MM.1S (cell line): ENCODE results near the gene CCDC154.

ENCODE experiments used
- DNase-seq: peaks from one replicate; pipeline ENCODE4 v3.0.0-alpha.2; 2015
- H2AFZ ChIP-seq: fragments of 300-600 bp; sonication (generic); 2 replicates; pipeline ENCODE4 v1.6.0; 2016; ENCODE audit warnings: antibody characterized with exemption, low read length
- H3F3A ChIP-seq: fragments of 300-600 bp; sonication (generic); 2 replicates; pipeline ENCODE4 v1.6.1; 2016; ENCODE audit warnings: mild to moderate bottlenecking, antibody characterized with exemption, low read length, moderate library complexity, mixed read lengths; ENCODE audit not compliant: insufficient read depth
- H3K27ac ChIP-seq: fragments of 300-600 bp; sonication (generic); 2 replicates; pipeline ENCODE4 v1.5.1; 2016; ENCODE audit warnings: mild to moderate bottlenecking, low read length
- H3K27me3 ChIP-seq: fragments of 300-600 bp; sonication (generic); replicated peaks from 2 replicates; pipeline ENCODE4 v1.6.0; 2016; ENCODE audit warnings: low read length; ENCODE audit not compliant: insufficient read depth
- H3K36me3 ChIP-seq: fragments of 300-600 bp; sonication (generic); replicated peaks from 2 replicates; pipeline ENCODE4 v1.6.1; 2016; ENCODE audit warnings: mild to moderate bottlenecking, low read length, mixed read lengths; ENCODE audit not compliant: insufficient read depth
- H3K4me1 ChIP-seq: fragments of 300-600 bp; sonication (generic); 2 replicates; pipeline ENCODE4 v1.6.1; 2016; ENCODE audit warnings: low read length, mixed read lengths
- H3K4me2 ChIP-seq: fragments of 300-600 bp; sonication (generic); 2 replicates; pipeline ENCODE4 v1.6.0; 2016; ENCODE audit warnings: low read depth, low read length
- H3K4me3 ChIP-seq: fragments of 300-600 bp; sonication (generic); 2 replicates; pipeline ENCODE4 v1.5.1; 2016; ENCODE audit warnings: low read length, mixed read lengths
- H3K79me2 ChIP-seq: fragments of 300-600 bp; sonication (generic); 2 replicates; pipeline ENCODE4 v1.6.1; 2016; ENCODE audit warnings: mixed run types, low read length, mixed read lengths
- H3K9ac ChIP-seq: fragments of 300-600 bp; sonication (generic); 2 replicates; pipeline ENCODE4 v1.6.1; 2016; ENCODE audit warnings: low read length, mixed read lengths
- H3K9me2 ChIP-seq: fragments of 300-600 bp; sonication (generic); replicated peaks from 2 replicates; pipeline ENCODE4 v1.6.1; 2016; ENCODE audit warnings: mild to moderate bottlenecking, low read length, mixed read lengths; ENCODE audit not compliant: insufficient read depth
- H3K9me3 ChIP-seq: fragments of 300-600 bp; sonication (generic); replicated peaks from 2 replicates; pipeline ENCODE4 v1.6.1; 2016; ENCODE audit warnings: mild to moderate bottlenecking, low read length, mixed read lengths; ENCODE audit not compliant: insufficient read depth
- H4K20me1 ChIP-seq: fragments of 300-600 bp; sonication (generic); 2 replicates; pipeline ENCODE4 v1.6.1; 2016; ENCODE audit warnings: mild to moderate bottlenecking, low read length, moderate library complexity, mixed read lengths; ENCODE audit not compliant: insufficient read depth
- CTCF ChIP-seq: fragments of 300-600 bp; sonication (generic); IDR thresholded peaks from 2 replicates; pipeline ENCODE4 v1.5.1; 2016; ENCODE audit warnings: antibody characterized with exemption, low read length, mixed read lengths
- EZH2 ChIP-seq: fragments of 300-600 bp; sonication (generic); optimal IDR thresholded peaks from 2 replicates; pipeline ENCODE3; 2017; ENCODE audit warnings: low read depth, mild to moderate bottlenecking, antibody characterized with exemption, low read length, mixed read lengths
- EZH2phosphoT487 ChIP-seq: fragments of 300-600 bp; sonication (generic); IDR thresholded peaks from 2 replicates; pipeline ENCODE4 v1.6.1; 2018; ENCODE audit warnings: antibody characterized with exemption, low read length

The CCDC154 gene

GRCh38 chr16:1460602-1461138, 16.3 kb upstream of the CCDC154 start:
- Histone ChIP-seq H4K20me1 (no peaks in the 10 kb centered on the region), H3K79me2 (peaks cover 3% of the 10 kb centered on the region; the same call in 1 of the 2 replicates), H3K4me2 (no peak overlapping the region), H3K4me1 (no peaks in the 10 kb centered on the region), H3K36me3 (no peaks in the 10 kb centered on the region), H3K9me3 (no peaks in the 10 kb centered on the region), H3F3A (no peaks in the 10 kb centered on the region), H3K27me3 (no peaks in the 10 kb centered on the region), H3K4me3 (no peak overlapping the region), H2AFZ (no peak overlapping the region), H3K27ac (no peak overlapping the region), H3K9me2 (no peaks in the 10 kb centered on the region), H3K9ac (no peak overlapping the region)
- no peak for DNase-seq
- TF ChIP-seq EZH2 = no peak
- TF ChIP-seq CTCF = no peak
- TF ChIP-seq EZH2phosphoT487 = no peak

GRCh38 chr16:1459967-1460366, 15.6 kb upstream of the CCDC154 start:
- H3K4me1 ChIP-seq = no peaks in the 10 kb centered on the region
- no peaks in the 10 kb centered on the region for H3K9me2 ChIP-seq
- no peak overlapping the region for H3K4me2 ChIP-seq
- no peaks in the 10 kb centered on the region for H4K20me1 ChIP-seq
- no peaks in the 10 kb centered on the region for H3K36me3 ChIP-seq
- H3F3A ChIP-seq = no peaks in the 10 kb centered on the region
- H3K4me3 ChIP-seq = no peak overlapping the region
- H3K9me3 ChIP-seq = no peaks in the 10 kb centered on the region
- H3K27ac ChIP-seq = no peak overlapping the region
- H3K27me3 ChIP-seq = no peaks in the 10 kb centered on the region
- H3K79me2 ChIP-seq = no peaks in the 10 kb centered on the region
- TF ChIP-seq CTCF (no peak), EZH2phosphoT487 (no peak), EZH2 (no peak)
- no peak overlapping the region for H3K9ac ChIP-seq
- no peak for DNase-seq
- no peak overlapping the region for H2AFZ ChIP-seq

DNA sequence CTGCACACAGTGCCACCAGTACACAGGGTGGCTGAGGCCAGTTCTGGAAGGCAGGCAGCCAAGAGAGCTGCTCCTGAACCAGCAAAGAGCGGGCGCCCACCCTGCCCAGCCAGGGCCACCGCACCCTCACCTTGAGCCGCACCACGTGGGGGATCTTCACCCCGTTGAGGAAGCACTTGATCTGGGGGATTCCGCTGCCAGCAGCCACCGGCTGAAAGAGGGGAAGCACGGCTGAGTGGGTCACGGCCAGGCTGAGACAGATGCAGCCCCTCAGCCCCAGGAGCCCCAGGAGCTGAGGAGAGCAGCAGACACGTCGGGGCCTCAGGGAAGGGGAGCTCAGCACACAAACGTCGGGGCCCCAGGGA, 14.6 kb upstream of the CCDC154 start:
- Histone ChIP-seq H4K20me1 (no peaks in the 10 kb centered on the region), H3K4me3 (no peak overlapping the region), H3K9ac (no peak overlapping the region)

More for the DNA sequence above, 14.6 kb upstream of the CCDC154 start:
- Histone ChIP-seq H3K9me2 (no peaks in the 10 kb centered on the region), H3K36me3 (no peaks in the 10 kb centered on the region), H3K4me2 (no peak overlapping the region), H3K79me2 (no peaks in the 10 kb centered on the region), H2AFZ (no peak overlapping the region), H3K27me3 (no peaks in the 10 kb centered on the region), H3K4me1 (no peaks in the 10 kb centered on the region), H3F3A (no peaks in the 10 kb centered on the region), H3K27ac (no peak overlapping the region), H3K9me3 (no peaks in the 10 kb centered on the region)
- no peak for DNase-seq
- no peak for TF ChIP-seq EZH2
- no peak for TF ChIP-seq EZH2phosphoT487
- no peak for TF ChIP-seq CTCF
